ENCODE results near the gene GCC2.
"Not testable (repeated sequence)": the region's sequence is repeated elsewhere in the genome, so short reads cannot be mapped to it uniquely, and the experiment has no call there.

GRCh38 chr2:108453530-108453929 is 4.5 kb downstream of the GCC2 start:
- not testable (repeated sequence) for TF ChIP-seq EZH2 (IDR thresholded peaks at IDR 0.05; ENCODE audit: borderline replicate concordance, low read depth, low read length, severe bottlenecking); CTCF (IDR thresholded peaks at IDR 0.05; ENCODE audit: extremely low read depth in 1 of 2, insufficient read depth in 1 of 2, low read depth in 1 of 2, low read length in 2 of 2)
